HepG2 (cell line): Measurements from ENCODE around the gene MNAT1. TPM values are rescaled to one million over a fixed set of nuclear protein-coding genes. Genes with fewer than 3 reads are reported as not detected.

Experiments
- ATAC-seq: fragments of 200-7000 bp; cut with Tn5 transposase; 3 replicates; pipeline ENCODE4 v1.9.1; 2020; ENCODE audit warnings: mild to moderate bottlenecking, moderate library complexity
- Bru-seq: library from RNA; stranded (reverse); fragments of 400-500 nt; gene quantifications from one replicate; lab custom pipeline; 2021; lab: Mats Ljungman, UMichigan
- BruChase-seq, 2 experiments: library from RNA; stranded (reverse); fragments of 400-500 nt; gene quantifications; one replicate each; lab custom pipeline; 2021; lab: Mats Ljungman, UMichigan
- BruUV-seq: library from RNA; stranded (reverse); fragments of 400-500 nt; replicated peaks from 2 replicates; lab custom pipeline; 2021; lab: Mats Ljungman, UMichigan
- CTCF ChIA-PET: fragments of 300-600 bp; formaldehyde crosslinking; extraction: SDS; loops from one replicate; lab custom pipeline; 2021; ENCODE audit warnings: low total read pairs, inconsistent platforms, low intra/inter-chr PET ratio; lab: Yijun Ruan, JAX
- POLR2A ChIA-PET: fragments of 350-600 bp; sonication (Branson Sonifier 250); formaldehyde crosslinking; loops from one replicate; lab custom pipeline; 2020; ENCODE audit warnings: antibody characterized with exemption, inconsistent platforms; lab: Yijun Ruan, JAX
- DNase-seq: peaks from one replicate; pipeline ENCODE4 v3.0.0-alpha.2; 2015; ENCODE audit warnings: low spot score
- FAIRE-seq: peaks from 3 replicates; lab custom pipeline; 2011; peaks lifted over from hg19 to GRCh38; lab: Jason Lieb, UNC
- H2AFZ ChIP-seq: one replicate; pipeline ENCODE4 v1.6.1; 2011; ENCODE audit warnings: low read length, inconsistent platforms
- H3K27ac ChIP-seq: fragments of 300-600 bp; 3 replicates; pipeline ENCODE4 v1.8.0; 2011; ENCODE audit warnings: mixed run types, mild to moderate bottlenecking, mixed read lengths, low read length, inconsistent platforms; ENCODE audit not compliant: insufficient read depth; ENCODE audit errors: extremely low read length
- H3K27me3 ChIP-seq, 2 experiments: fragments of 200-600 bp in 1 of 2; 2 replicates in 1 of 2; 3 replicates in 1 of 2; pipeline versions ENCODE4 v1.6.0 to v1.8.0; 2011; ENCODE audit warnings: low read length in 2 of 2, mild to moderate bottlenecking in 2 of 2, moderate library complexity in 2 of 2, inconsistent platforms in 1 of 2; ENCODE audit not compliant: insufficient read depth in 2 of 2, control insufficient read depth in 1 of 2
- H3K36me3 ChIP-seq, 2 experiments: fragments of 200-600 bp in 1 of 2; replicated peaks in 1 of 2; 2 replicates in 1 of 2; 3 replicates in 1 of 2; pipeline versions ENCODE4 v1.5.1 to v1.8.0; 2011; ENCODE audit warnings: low read length in 2 of 2, inconsistent platforms in 1 of 2; ENCODE audit not compliant: insufficient read depth in 2 of 2, control insufficient read depth in 1 of 2
- H3K4me1 ChIP-seq: 2 replicates; pipeline ENCODE4 v1.5.1; 2012; ENCODE audit warnings: low read length, inconsistent platforms; ENCODE audit not compliant: insufficient read depth
- H3K4me2 ChIP-seq: 2 replicates; pipeline ENCODE4 v1.6.0; 2011; ENCODE audit warnings: low read depth, low read length, inconsistent platforms
- H3K4me3 ChIP-seq, 3 experiments: fragments of 200-600 bp in 1 of 3; sonication (generic), shearing (Covaris generic) in 1 of 3; replicated peaks in 1 of 3; 2 replicates each; pipeline ENCODE4 v1.5.1; 2011 to 2016; ENCODE audit warnings: low read length in 3 of 3, inconsistent platforms in 2 of 3, low read depth in 2 of 3, mild to moderate bottlenecking in 2 of 3, control low read depth in 1 of 3, mixed read lengths in 1 of 3; ENCODE audit not compliant: insufficient read depth in 1 of 3
- H3K79me2 ChIP-seq: one replicate; pipeline ENCODE4 v1.6.1; 2011; ENCODE audit warnings: low read length, inconsistent platforms; ENCODE audit not compliant: insufficient read depth
- H3K9ac ChIP-seq: 2 replicates; pipeline ENCODE4 v1.6.0; 2011; ENCODE audit warnings: mild to moderate bottlenecking, low read depth, low read length, inconsistent platforms; ENCODE audit not compliant: insufficient read depth
- H3K9me3 ChIP-seq: 2 replicates; pipeline ENCODE4 v1.5.1; 2012; ENCODE audit warnings: mild to moderate bottlenecking, low read length
- H4K20me1 ChIP-seq: 2 replicates; pipeline ENCODE4 v1.6.0; 2011; ENCODE audit warnings: inconsistent platforms, mild to moderate bottlenecking, low read length, moderate library complexity; ENCODE audit not compliant: insufficient read depth
- CC2D1A ChIP-seq: sonication (generic); formaldehyde crosslinking; IDR thresholded peaks from 2 replicates; pipeline ENCODE4 v1.8.1; 2023; ENCODE audit warnings: mild to moderate bottlenecking, missing genetic modification reagents
- CENPX ChIP-seq: sonication (generic); formaldehyde crosslinking; IDR thresholded peaks from 2 replicates; pipeline ENCODE4 v1.9.0; 2021; ENCODE audit warnings: mild to moderate bottlenecking, missing genetic modification reagents, moderate library complexity
- KAT2B ChIP-seq: fragments of 150-350 bp; IDR thresholded peaks from 2 replicates; pipeline ENCODE4 v1.6.1; 2014; ENCODE audit warnings: low read depth, low read length, borderline replicate concordance
- KDM6A ChIP-seq: IDR thresholded peaks from 2 replicates; pipeline ENCODE4 v1.6.1; 2016; ENCODE audit warnings: low read depth
- MIER2 ChIP-seq: IDR thresholded peaks from 2 replicates; pipeline ENCODE4 v1.6.1; 2016; ENCODE audit warnings: missing biosample characterization, missing genetic modification reagents
- NFRKB ChIP-seq: fragments of 450-650 bp; IDR thresholded peaks from 2 replicates; pipeline ENCODE4 v1.6.1; 2017
- NRL ChIP-seq: sonication (generic); formaldehyde crosslinking; IDR thresholded peaks from 2 replicates; pipeline ENCODE4 v1.5.0; 2020; ENCODE audit warnings: missing genetic modification reagents, mild to moderate bottlenecking, moderate library complexity, borderline replicate concordance
- PATZ1 ChIP-seq: sonication (generic); formaldehyde crosslinking; IDR thresholded peaks from 2 replicates; pipeline ENCODE4 v1.4.0; 2020; ENCODE audit warnings: missing genetic modification reagents
- RAD51 ChIP-seq: fragments of 450-650 bp; IDR thresholded peaks from 2 replicates; pipeline ENCODE4 v1.6.1; 2016; ENCODE audit warnings: borderline replicate concordance
- RBM22 ChIP-seq: fragments of 200-400 bp; formaldehyde crosslinking; optimal IDR thresholded peaks from 2 replicates; pipeline ENCODE3; 2017; ENCODE audit warnings: mild to moderate bottlenecking, low read length, moderate library complexity
- REXO4 ChIP-seq: sonication (generic); formaldehyde crosslinking; IDR thresholded peaks from 2 replicates; pipeline ENCODE4 v1.8.0; 2022; ENCODE audit warnings: missing genetic modification reagents, mild to moderate bottlenecking, borderline replicate concordance
- SMYD3 ChIP-seq: sonication (generic); formaldehyde crosslinking; IDR thresholded peaks from 2 replicates; pipeline ENCODE4 v1.8.1; 2023; ENCODE audit warnings: mild to moderate bottlenecking, missing genetic modification reagents
- ZNF253 ChIP-seq: sonication (generic); formaldehyde crosslinking; IDR thresholded peaks from 2 replicates; pipeline ENCODE4 v1.8.0; 2022; ENCODE audit warnings: mild to moderate bottlenecking, missing genetic modification reagents, borderline replicate concordance
- ZNF703 ChIP-seq: sonication (generic); formaldehyde crosslinking; IDR thresholded peaks from 2 replicates; pipeline ENCODE4 v1.5.1; 2020; ENCODE audit warnings: missing genetic modification reagents, mild to moderate bottlenecking, moderate library complexity, borderline replicate concordance
- ZNF879 ChIP-seq: sonication (generic); formaldehyde crosslinking; IDR thresholded peaks from 2 replicates; pipeline ENCODE4 v1.8.1; 2023; ENCODE audit warnings: missing genetic modification reagents
- ZNF883 ChIP-seq: sonication (generic); formaldehyde crosslinking; IDR thresholded peaks from 2 replicates; pipeline ENCODE4 v1.5.1; 2020; ENCODE audit warnings: mild to moderate bottlenecking, missing genetic modification reagents; ENCODE audit errors: not compliant biosample characterization
- WGBS: methylation state at CpG from one replicate; pipeline ENCODE4 v1.1.6; 2017; ENCODE audit warnings: low lambda C conversion rate; 5-methylcytosine and 5-hydroxymethylcytosine counted together
- in situ Hi-C: cut with HindIII; loops from 2 replicates; pipeline ENCODE4 v1.10.0; 2017; ENCODE audit warnings: low pct_unique_long_range_greater_than_20kb; ENCODE audit not compliant: extremely low pct_ligation_motif_present
- intact Hi-C: fragments of 100-400 bp; cut with micrococcal nuclease; formaldehyde crosslinking; loops from one replicate; pipeline ENCODE4 v1.10.0; 2022; ENCODE audit not compliant: unreplicated experiment
- long read RNA-seq, 2 experiments: library from RNA in 1 of 2; library from polyadenylated mRNA in 1 of 2; stranded (forward) in 1 of 2; unstranded in 1 of 2; transcript quantifications; one replicate each; pipeline ENCODE4 v2.0.0, GENCODE V29; 2019 to 2022
- polyA minus RNA-seq, 3 experiments: library from RNA; depleted of rRNA, polyadenylated mRNA; stranded (reverse); fragments of >200 nt; gene quantifications; 2 replicates each; pipeline ENCODE4 v1.2.3, GENCODE V29; 2011; ENCODE audit warnings: low replicate concordance in 1 of 3
- polyA plus RNA-seq, 8 experiments: library from polyadenylated mRNA; depleted of rRNA in 3 of 8; stranded (reverse) in 7 of 8; unstranded in 1 of 8; fragments of >200 nt; fragmentation: Illumina TruSeq in 4 of 8; extraction: Trizol in 4 of 8; gene quantifications; 2 replicates each; pipeline versions ENCODE4 v1.2.1 to v1.2.3, GENCODE V29; 2011 to 2016; ENCODE audit warnings: low read depth in 4 of 8, missing spikeins in 1 of 8, mixed read lengths in 1 of 8; ENCODE audit not compliant: insufficient read depth in 1 of 8
- total RNA-seq, 5 experiments: library from RNA; depleted of rRNA; stranded (reverse); fragments of >200 nt; fragmentation: Illumina TruSeq; extraction: Trizol; gene quantifications; 2 replicates each; pipeline ENCODE4 v1.2.3, GENCODE V29; 2016; ENCODE audit warnings: low read depth in 1 of 5

The MNAT1 gene
- total RNA-seq (2016; rRNA removed; fragmentation: Illumina TruSeq; extraction: Trizol): 94.8 and 130 TPM in 2 replicates
- 60.3 and 68.8 TPM in 2 replicates for total RNA-seq (2016; cell fraction: cytosol; rRNA removed; fragmentation: Illumina TruSeq; extraction: Trizol; ENCODE audit: low read depth)
- total RNA-seq (2016; cell fraction: insoluble cytoplasmic fraction; rRNA removed; fragmentation: Illumina TruSeq; extraction: Trizol): 93.8 and 135 TPM in 2 replicates
- 31.2 and 38.1 TPM in 2 replicates for total RNA-seq (2016; cell fraction: membrane; rRNA removed; fragmentation: Illumina TruSeq; extraction: Trizol)
- total RNA-seq (2016; cell fraction: nucleus; rRNA removed; fragmentation: Illumina TruSeq; extraction: Trizol): 93.5 and 99.8 TPM in 2 replicates
- polyA plus RNA-seq (2011; rRNA removed): 45.8 and 49.2 TPM in 2 replicates
- polyA plus RNA-seq (2011; cell fraction: cytosol; rRNA removed): 31.1 and 41.1 TPM in 2 replicates
- polyA plus RNA-seq (2011; cell fraction: nucleus; rRNA removed): 15.4 and 16.3 TPM in 2 replicates
- 41.3 and 44.6 TPM in 2 replicates for polyA plus RNA-seq (2012)
- 8.7 and 10.2 TPM in 2 replicates for polyA plus RNA-seq (2016; cell fraction: cytosol; fragmentation: Illumina TruSeq; extraction: Trizol; ENCODE audit: low read depth)
- polyA plus RNA-seq (2016; cell fraction: insoluble cytoplasmic fraction; fragmentation: Illumina TruSeq; extraction: Trizol; ENCODE audit: low read depth): 107 and 116 TPM in 2 replicates
- 12.3 and 12.4 TPM in 2 replicates for polyA plus RNA-seq (2016; cell fraction: membrane; fragmentation: Illumina TruSeq; extraction: Trizol; ENCODE audit: low read depth)
- 39.6 and 40.0 TPM in 2 replicates for polyA plus RNA-seq (2016; cell fraction: nucleus; fragmentation: Illumina TruSeq; extraction: Trizol; ENCODE audit: insufficient read depth, low read depth)
- 20.6 and 44.6 TPM in 2 replicates for polyA minus RNA-seq (2011; rRNA and poly(A)+ RNA removed; ENCODE audit: low replicate concordance)
- 24.3 and 30.5 TPM in 2 replicates for polyA minus RNA-seq (2011; cell fraction: cytosol; rRNA and poly(A)+ RNA removed)
- 113 and 135 TPM in 2 replicates for polyA minus RNA-seq (2011; cell fraction: nucleus; rRNA and poly(A)+ RNA removed)
- Bru-seq, nascent RNA: percentile 84 among the genes with signal in this experiment
- percentile 74 among the genes with signal in this experiment for BruChase-seq, experiment 1, labeled RNA remaining after a 6-hour chase
- percentile 76 among the genes with signal in this experiment for BruChase-seq, experiment 2, labeled RNA remaining after a 2-hour chase
- long read RNA-seq, experiment 1, transcript MNAT1-208 (4 exons, 1,097 nt): minor isoform, 20 of 59 reads
- long read RNA-seq, experiment 1, transcript MNAT1-201 (8 exons, 2,635 nt): major isoform, 25 of 59 reads
- long read RNA-seq, experiment 1, partial matches to known transcripts: 10 of 59 reads
- long read RNA-seq, experiment 1, other reads (novel, unspliced or antisense): 4 of 59 reads
- long read RNA-seq, experiment 2, transcript MNAT1-201 (8 exons, 2,635 nt): major isoform, 32 of 53 reads
- long read RNA-seq, experiment 2, partial matches to known transcripts: 16 of 53 reads
- long read RNA-seq, experiment 2, other reads (novel, unspliced or antisense): 5 of 53 reads

- WGBS: 5% methylated on average over 23 of the region's 33 CpGs
- FAIRE-seq: peak; percentile 70
- ATAC-seq: peak; percentile 98
- TF ChIP-seq KDM6A (CRISPR knock-in tag) (0 out of 2 replicates have a peak, but pooled peaks have one; percentile 23), ZNF253 (CRISPR knock-in tag) (0 out of 2 replicates have a peak, but pooled peaks have one; percentile 46), RBM22 (no peak), KAT2B (no peak), CENPX (CRISPR knock-in tag) (no peak), ZNF879 (CRISPR knock-in tag) (peak; percentile 67; the same call in 1 of the 2 replicates), RAD51 (no peak), NFRKB (no peak), ZNF703 (CRISPR knock-in tag) (no peak; the same call in 1 of the 2 replicates), CC2D1A (CRISPR knock-in tag) (0 out of 2 replicates have a peak, but pooled peaks have one; percentile 89), MIER2 (CRISPR knock-in tag) (peak; percentile 84), ZNF883 (CRISPR knock-in tag) (peak; percentile 48), PATZ1 (CRISPR knock-in tag) (peak; percentile 84), SMYD3 (CRISPR knock-in tag) (no peak), NRL (CRISPR knock-in tag) (peak; percentile 94), REXO4 (no peak)
These were observed at the start of gene MNAT1 for GRCh38 chr14:60734465-60735242. TSS of gene MNAT1 (plus strand) at chr14:60734761. CDS start at chr14:60734863, 102 bp downstream.

More at GRCh38 chr14:60734465-60735242, at the start of gene MNAT1:
- Histone ChIP-seq H2AFZ (peak within 1 kb of the TSS; percentile 97), H3K36me3 (no peaks in the 10 kb centered on the region), H3K4me1 (peaks cover 22% of the 10 kb centered on the region), H3K9ac (peak within 1 kb of the TSS; percentile 82), H3K27me3 (no peaks in the 10 kb centered on the region; a peak in 1 of 5 replicates), H3K9me3 (no peaks in the 10 kb centered on the region), H3K27ac (peak within 1 kb of the TSS; percentile 84), H3K79me2 (peaks cover 48% of the 10 kb centered on the region), H4K20me1 (peaks cover 4% of the 10 kb centered on the region), H3K4me3 (peak within 1 kb of the TSS; percentile 86 to 97 (median 95)), H3K4me2 (peak within 1 kb of the TSS; percentile 88)
- ChIA-PET CTCF (no interaction called here), POLR2A (interaction anchor here (2.3 kb wide), 1 partner anchor 12 kb away, joined by 7 read pairs; no protein-coding TSS in a partner anchor)
- intact Hi-C loops: loop anchor here (1.0 to 5.0 kb wide), 3 partner anchors 10 to 518 kb away; partner anchors contain the start of gene SIX4
- peak; percentile 66 for DNase-seq
- in situ Hi-C loops: no loop called here
- BruUV-seq: TSS peak; percentile 73
